H1 (cell line): ENCODE data around the gene MYH10. TPM values are rescaled to one million over a fixed set of nuclear protein-coding genes. Genes with fewer than 3 reads are reported as not detected.

ENCODE experiments used
- CTCF ChIA-PET: fragments of 300-600 bp; sonication (Branson Sonifier 250); formaldehyde crosslinking; loops from one replicate; lab custom pipeline; 2021; ENCODE audit not compliant: partially characterized antibody; lab: Charles Lee
- POLR2A ChIA-PET: fragments of 300-600 bp; sonication (Branson Sonifier 250); formaldehyde crosslinking; loops from one replicate; lab custom pipeline; 2021; ENCODE audit warnings: inconsistent platforms; ENCODE audit not compliant: partially characterized antibody; lab: Charles Lee
- DNase-seq, 2 experiments: peaks; one replicate each; pipeline versions ENCODE4 v3.0.0 to v3.0.0-alpha.2; 2010 to 2022; ENCODE audit warnings: low spot score in 2 of 2, low read depth in 1 of 2, mixed read lengths in 1 of 2
- FAIRE-seq: peaks from 2 replicates; lab custom pipeline; 2011; peaks lifted over from hg19 to GRCh38; lab: Jason Lieb, UNC
- H2AFZ ChIP-seq: 2 replicates; pipeline ENCODE4 v1.8.1; 2012; ENCODE audit warnings: low read length, inconsistent platforms
- H2AK5ac ChIP-seq: 2 replicates; pipeline ENCODE4 v1.6.1; 2013; ENCODE audit warnings: low read depth, low read length
- H2BK120ac ChIP-seq: replicated peaks from 2 replicates; pipeline ENCODE3; 2013; ENCODE audit warnings: low read depth, low read length, inconsistent platforms
- H2BK12ac ChIP-seq: 2 replicates; pipeline ENCODE4 v1.6.1; 2013; ENCODE audit warnings: low read depth, low read length
- H2BK15ac ChIP-seq: 2 replicates; pipeline ENCODE4 v1.6.1; 2013; ENCODE audit warnings: low read length
- H2BK20ac ChIP-seq: 2 replicates; pipeline ENCODE4 v1.6.1; 2013; ENCODE audit warnings: low read length
- H2BK5ac ChIP-seq: 2 replicates; pipeline ENCODE4 v1.6.1; 2013; ENCODE audit warnings: low read depth, low read length
- H3K14ac ChIP-seq: 2 replicates; pipeline ENCODE4 v1.6.1; 2013; ENCODE audit warnings: inconsistent platforms; ENCODE audit not compliant: insufficient read length
- H3K18ac ChIP-seq: 2 replicates; pipeline ENCODE4 v1.6.1; 2013; ENCODE audit warnings: low read length; ENCODE audit errors: extremely low read depth
- H3K23ac ChIP-seq: 2 replicates; pipeline ENCODE4 v1.6.1; 2013; ENCODE audit warnings: inconsistent platforms; ENCODE audit not compliant: insufficient read length
- H3K23me2 ChIP-seq: 2 replicates; pipeline ENCODE4 v1.6.1; 2013; ENCODE audit warnings: low read depth, low read length
- H3K27ac ChIP-seq: 2 replicates; pipeline ENCODE4 v1.6.1; 2011; ENCODE audit warnings: low read depth, low read length, inconsistent platforms
- H3K27me3 ChIP-seq, 4 experiments: replicated peaks in 1 of 4; 1 replicate in 1 of 4; 2 replicates in 3 of 4; pipeline versions ENCODE4 v1.6.1 to v1.8.1; 2011 to 2013; ENCODE audit warnings: low read length in 3 of 4, mild to moderate bottlenecking in 3 of 4, inconsistent platforms in 2 of 4, mixed read lengths in 2 of 4, moderate library complexity in 1 of 4; ENCODE audit not compliant: control insufficient read depth in 3 of 4, insufficient read depth in 3 of 4; ENCODE audit errors: extremely low read depth in 1 of 4
- H3K36me3 ChIP-seq, 4 experiments: 2 replicates each; pipeline versions ENCODE4 v1.6.1 to v1.8.1; 2011 to 2013; ENCODE audit warnings: mild to moderate bottlenecking in 4 of 4, low read length in 3 of 4, moderate library complexity in 2 of 4, control low read depth in 1 of 4, inconsistent platforms in 1 of 4; ENCODE audit not compliant: insufficient read depth in 4 of 4, control insufficient read depth in 2 of 4
- H3K4ac ChIP-seq: replicated peaks from 2 replicates; pipeline ENCODE3; 2013; ENCODE audit warnings: low read length, low read depth, mixed read lengths, inconsistent platforms; ENCODE audit not compliant: insufficient read length
- H3K4me1 ChIP-seq, 4 experiments: replicated peaks in 1 of 4; 1 replicate in 1 of 4; 2 replicates in 3 of 4; pipeline versions ENCODE4 v1.6.1 to v1.8.1; 2011 to 2013; ENCODE audit warnings: low read length in 3 of 4, inconsistent platforms in 2 of 4, mixed read lengths in 1 of 4; ENCODE audit not compliant: insufficient read depth in 4 of 4, control insufficient read depth in 3 of 4
- H3K4me2 ChIP-seq, 2 experiments: 2 replicates each; pipeline versions ENCODE4 v1.6.1 to v1.8.1; 2011 to 2013; ENCODE audit warnings: low read depth in 2 of 2, low read length in 2 of 2, control low read depth in 1 of 2, inconsistent platforms in 1 of 2, mild to moderate bottlenecking in 1 of 2; ENCODE audit not compliant: insufficient read depth in 1 of 2
- H3K4me3 ChIP-seq, 4 experiments: fragments of 200-600, 300-600 bp in 1 of 4; sonication (generic), shearing (Covaris generic), sonication (Bioruptor Twin) in 1 of 4; 2 replicates each; pipeline versions ENCODE4 v1.5.1 to v1.8.1; 2011 to 2016; ENCODE audit warnings: low read length in 4 of 4, low read depth in 3 of 4, control low read depth in 2 of 4, inconsistent platforms in 2 of 4, mild to moderate bottlenecking in 2 of 4, mixed read lengths in 1 of 4, moderate library complexity in 1 of 4; ENCODE audit not compliant: insufficient read depth in 2 of 4; ENCODE audit errors: extremely low read depth in 1 of 4
- H3K56ac ChIP-seq: replicated peaks from 2 replicates; pipeline ENCODE3; 2013; ENCODE audit warnings: low read depth, mild to moderate bottlenecking, mixed read lengths, low read length, inconsistent platforms; ENCODE audit not compliant: insufficient read length
- H3K79me1 ChIP-seq: 2 replicates; pipeline ENCODE4 v1.6.1; 2013; ENCODE audit warnings: low read depth, low read length, control low read depth
- H3K79me2 ChIP-seq, 2 experiments: 2 replicates each; pipeline versions ENCODE4 v1.6.1 to v1.8.1; 2012 to 2013; ENCODE audit warnings: low read length in 2 of 2, mild to moderate bottlenecking in 2 of 2, inconsistent platforms in 1 of 2; ENCODE audit not compliant: insufficient read depth in 2 of 2, control insufficient read depth in 1 of 2
- H3K9ac ChIP-seq, 4 experiments: replicated peaks in 1 of 4; 1 replicate in 1 of 4; 2 replicates in 3 of 4; pipeline versions ENCODE4 v1.6.1 to v1.8.1; 2011 to 2013; ENCODE audit warnings: low read depth in 3 of 4, low read length in 3 of 4, control low read depth in 2 of 4, mild to moderate bottlenecking in 2 of 4, moderate library complexity in 2 of 4, inconsistent platforms in 1 of 4; ENCODE audit errors: extremely low read depth in 1 of 4
- H3K9me3 ChIP-seq, 2 experiments: 2 replicates each; pipeline versions ENCODE4 v1.6.1 to v1.8.1; 2012 to 2013; ENCODE audit warnings: mild to moderate bottlenecking in 2 of 2, moderate library complexity in 2 of 2, control low read depth in 1 of 2, inconsistent platforms in 1 of 2, low read depth in 1 of 2, low read length in 1 of 2, mixed read lengths in 1 of 2; ENCODE audit not compliant: insufficient read depth in 2 of 2
- H4K20me1 ChIP-seq, 2 experiments: replicated peaks in 1 of 2; 2 replicates each; pipeline versions ENCODE3 to v1.8.1; 2011 to 2013; ENCODE audit warnings: inconsistent platforms in 2 of 2, low read length in 2 of 2, mild to moderate bottlenecking in 1 of 2; ENCODE audit not compliant: insufficient read depth in 2 of 2, control insufficient read depth in 1 of 2
- H4K5ac ChIP-seq: 2 replicates; pipeline ENCODE4 v1.6.1; 2013; ENCODE audit warnings: low read length, low read depth, mixed read lengths, inconsistent platforms; ENCODE audit not compliant: insufficient read length
- H4K8ac ChIP-seq: 2 replicates; pipeline ENCODE4 v1.8.0; 2013; ENCODE audit warnings: mild to moderate bottlenecking, moderate library complexity, low read length, inconsistent platforms; ENCODE audit not compliant: insufficient read depth; ENCODE audit errors: extremely low read depth
- H4K91ac ChIP-seq: replicated peaks from 2 replicates; pipeline ENCODE3; 2013; ENCODE audit warnings: low read length, mixed read lengths, inconsistent platforms; ENCODE audit not compliant: insufficient read length
- CHD2 ChIP-seq: IDR thresholded peaks from 2 replicates; pipeline ENCODE4 v1.6.1; 2012; ENCODE audit warnings: low read length, improper control_type of control experiment
- GABPA ChIP-seq: IDR thresholded peaks from 2 replicates; pipeline ENCODE4 v1.6.1; 2011; ENCODE audit warnings: mild to moderate bottlenecking, low read length, moderate library complexity, borderline replicate concordance; ENCODE audit not compliant: insufficient read depth
- HDAC2 ChIP-seq, 2 experiments: fragments of 300-600 bp in 1 of 2; sonication (generic) in 1 of 2; IDR thresholded peaks; 2 replicates each; pipeline ENCODE4 v1.6.1; 2011 to 2012; ENCODE audit warnings: low read depth in 2 of 2, low read length in 2 of 2, mild to moderate bottlenecking in 2 of 2, moderate library complexity in 2 of 2, borderline replicate concordance in 1 of 2, inconsistent platforms in 1 of 2
- KDM1A ChIP-seq: fragments of 200-600, 300-600 bp; sonication (generic); IDR thresholded peaks from 2 replicates; pipeline ENCODE4 v1.7.1; 2016; ENCODE audit warnings: mild to moderate bottlenecking, low read length, borderline replicate concordance
- POLR2AphosphoS5 ChIP-seq: IDR thresholded peaks from 2 replicates; pipeline ENCODE4 v1.6.1; 2011; ENCODE audit warnings: low read depth, low read length
- SIX5 ChIP-seq: IDR thresholded peaks from 2 replicates; pipeline ENCODE4 v1.6.1; 2011; ENCODE audit warnings: mild to moderate bottlenecking, low read depth, low read length
- WGBS, 2 experiments: shearing (Covaris generic) in 1 of 2; methylation state at CpG; one replicate each; pipeline versions ENCODE4 v1.1.6 to v1.1.7; 2013 to 2015; ENCODE audit warnings: low lambda C conversion rate in 2 of 2, mixed read lengths in 2 of 2, inconsistent platforms in 1 of 2, low coverage in 1 of 2, missing lambda C conversion rate in 1 of 2; ENCODE audit not compliant: insufficient replicate concordance in 2 of 2, insufficient coverage in 1 of 2, insufficient read length in 1 of 2; ENCODE audit errors: extremely low coverage in 1 of 2, missing lambda C conversion rate in 1 of 2; 5-methylcytosine and 5-hydroxymethylcytosine counted together
- polyA plus RNA-seq, 7 experiments: library from polyadenylated mRNA; depleted of rRNA in 3 of 7; stranded (reverse) in 5 of 7; unstranded in 2 of 7; fragments of >200 nt in 5 of 7; fragments of 200-250 nt in 2 of 7; gene quantifications; 1 replicate in 5 of 7; 2 replicates in 1 of 7; 4 replicates in 1 of 7; pipeline versions ENCODE4 v1.2.1 to v1.2.3, GENCODE V29; 2011 to 2013; ENCODE audit warnings: missing spikeins in 2 of 7, mixed read lengths in 2 of 7
- total RNA-seq: library from RNA; stranded (reverse); fragmentation: NEBNext Ultra II Directional; extraction: Animal tissue kit (Norgen Biotek cat#: 25700); gene quantifications from 2 replicates; pipeline ENCODE4 v1.2.1, GENCODE V29; 2021

The MYH10 gene
- total and polyA plus RNA-seq, 2 of the 8 experiments (the other 6 are each of a cell fraction or from before 2014, with no cell fraction given) = 64.1 to 289 TPM

- H2BK120ac ChIP-seq = no peak overlapping the region
- H2AFZ ChIP-seq = no peak overlapping the region
- CTCF ChIA-PET = interaction anchor here (0.7 kb wide), 1 partner anchor 123 kb away, joined by 3 read pairs; no protein-coding TSS in a partner anchor
- WGBS, 2 experiments = 93% methylated on average over 1 of the region's 1 CpG; no CpG with 5 or more reads in 1 of the 2 experiments
- H3K36me3 ChIP-seq = peaks cover 55 to 96% (median 76%) of the 10 kb centered on the region in 4 experiments
- POLR2A ChIA-PET = no interaction called here
- no peaks in the 10 kb centered on the region for H3K79me2 ChIP-seq
- H3K18ac ChIP-seq = no peak overlapping the region
- H3K14ac ChIP-seq = no peak overlapping the region
- no peak overlapping the region for H4K5ac ChIP-seq
- H3K23me2 ChIP-seq = no peaks in the 10 kb centered on the region
- H3K23ac ChIP-seq = no peak overlapping the region
- H3K9me3 ChIP-seq = no peaks in the 10 kb centered on the region
- H2AK5ac ChIP-seq = no peak overlapping the region
- no peak overlapping the region for H4K91ac ChIP-seq
- H3K4ac ChIP-seq = no peak overlapping the region
- no peak overlapping the region for H3K9ac ChIP-seq
- FAIRE-seq (no peak), DNase-seq (no peak)
- no peaks in the 10 kb centered on the region for H3K4me1 ChIP-seq
- no peak overlapping the region for H2BK5ac ChIP-seq
- peaks cover 2 to 7% of the 10 kb centered on the region in 2 experiments for H4K20me1 ChIP-seq
- TF ChIP-seq POLR2AphosphoS5 = no peak
- TF ChIP-seq GABPA = no peak
- TF ChIP-seq SIX5 = no peak
- TF ChIP-seq KDM1A = no peak
- no peak for TF ChIP-seq CHD2
- TF ChIP-seq HDAC2 (IDR thresholded peaks at IDR 0.05; ENCODE audit: borderline replicate concordance in 1 of 2, low read depth in 2 of 2, low read length in 2 of 2) = no peak
- no peak overlapping the region for H2BK20ac ChIP-seq
- no peak overlapping the region for H3K56ac ChIP-seq
- H3K4me3 ChIP-seq = no peak overlapping the region
- H2BK12ac ChIP-seq = no peak overlapping the region
- no peak overlapping the region for H3K27ac ChIP-seq
- H3K79me1 ChIP-seq = no peaks in the 10 kb centered on the region; the same call in 1 of the 2 replicates
- no peak overlapping the region for H4K8ac ChIP-seq
- H3K4me2 ChIP-seq = no peak overlapping the region
- no peaks in the 10 kb centered on the region for H3K27me3 ChIP-seq
- H2BK15ac ChIP-seq = no peak overlapping the region
Measured at GRCh38 chr17:8484465-8484864, 146.1 kb downstream of the MYH10 start.
